Caco-2 (cell line): ENCODE results near the gene COL4A6. TPM values are rescaled to one million over a fixed set of nuclear protein-coding genes. Genes with fewer than 3 reads are reported as not detected.

Experiments
- BruUV-seq: library from RNA; stranded (reverse); fragments of 400-500 nt; replicated peaks from 2 replicates; lab custom pipeline; 2021; lab: Mats Ljungman, UMichigan
- CTCF ChIA-PET: fragments of 300-600 bp; sonication (Branson Sonifier 250); formaldehyde crosslinking; loops from one replicate; lab custom pipeline; 2022; ENCODE audit warnings: antibody characterized with exemption; lab: Charles Lee
- POLR2A ChIA-PET: fragments of 300-600 bp; sonication (Branson Sonifier 250); formaldehyde crosslinking; loops from one replicate; lab custom pipeline; 2022; ENCODE audit warnings: antibody characterized with exemption; lab: Charles Lee
- DNase-seq, 2 experiments: peaks; one replicate each; pipeline versions ENCODE4 v3.0.0 to v3.0.0-alpha.2; 2020 to 2022
- H3K27me3 ChIP-seq: replicated peaks from 2 replicates; pipeline ENCODE4 v1.6.0; 2011; ENCODE audit warnings: low read length; ENCODE audit not compliant: control insufficient read depth, insufficient read depth
- H3K36me3 ChIP-seq: 2 replicates; pipeline ENCODE4 v1.5.1; 2011; ENCODE audit warnings: low read length; ENCODE audit not compliant: control insufficient read depth, insufficient read depth
- H3K4me1 ChIP-seq: fragments of 250-450 bp; sonication (Bioruptor Pico); 2 replicates; pipeline ENCODE4 v1.5.1; 2020; ENCODE audit warnings: mild to moderate bottlenecking
- H3K4me3 ChIP-seq: 2 replicates; pipeline ENCODE4 v1.5.1; 2011; ENCODE audit warnings: low read depth, mild to moderate bottlenecking, control low read depth, low read length
- H3K9me3 ChIP-seq: fragments of 250-450 bp; sonication (Bioruptor Pico); 2 replicates; pipeline ENCODE4 v1.5.1; 2020; ENCODE audit warnings: mild to moderate bottlenecking, moderate library complexity
- H3K27ac Mint-ChIP-seq: one replicate; pipeline ENCODE4 v1.8.0; 2022; ENCODE audit warnings: mixed read lengths; ENCODE audit not compliant: unreplicated experiment
- H3K27me3 Mint-ChIP-seq: one replicate; pipeline ENCODE4 v1.8.0; 2022; ENCODE audit warnings: mixed read lengths; ENCODE audit not compliant: insufficient read depth, unreplicated experiment
- H3K36me3 Mint-ChIP-seq: one replicate; pipeline ENCODE4 v1.8.0; 2022; ENCODE audit warnings: mild to moderate bottlenecking, mixed read lengths; ENCODE audit not compliant: insufficient read depth, unreplicated experiment
- H3K4me1 Mint-ChIP-seq: one replicate; pipeline ENCODE4 v1.8.0; 2022; ENCODE audit warnings: low read depth, mixed read lengths; ENCODE audit not compliant: unreplicated experiment
- H3K4me3 Mint-ChIP-seq: one replicate; pipeline ENCODE4 v1.8.0; 2022; ENCODE audit warnings: mild to moderate bottlenecking, moderate library complexity, mixed read lengths; ENCODE audit not compliant: unreplicated experiment
- H3K9me3 Mint-ChIP-seq: one replicate; pipeline ENCODE4 v1.8.0; 2022; ENCODE audit warnings: mixed read lengths; ENCODE audit not compliant: unreplicated experiment
- CTCF ChIP-seq, 2 experiments: fragments of 200-600 bp in 1 of 2; IDR thresholded peaks; 1 replicate in 1 of 2; 2 replicates in 1 of 2; pipeline versions ENCODE4 v1.5.1 to v1.8.0; 2011 to 2022; ENCODE audit warnings: antibody characterized with exemption in 1 of 2, control low read depth in 1 of 2, inconsistent platforms in 1 of 2, low read depth in 1 of 2, low read length in 1 of 2, mild to moderate bottlenecking in 1 of 2, moderate library complexity in 1 of 2; ENCODE audit not compliant: insufficient read depth in 1 of 2, severe bottlenecking in 1 of 2, unreplicated experiment in 1 of 2
- intact Hi-C: fragments of 100-400 bp; cut with micrococcal nuclease; formaldehyde crosslinking; loops from one replicate; pipeline ENCODE4 v1.10.0; 2022; ENCODE audit not compliant: unreplicated experiment
- total RNA-seq: library from RNA; stranded (reverse); gene quantifications from 2 replicates; pipeline ENCODE4 v1.2.3, GENCODE V29; 2022

Gene COL4A6
- total RNA-seq, 1 experiment from 2014 or later = 16.0 TPM

- no peak overlapping the region for H3K4me3 ChIP-seq
- no TSS peak for BruUV-seq
- CTCF ChIA-PET = no interaction called here
- POLR2A ChIA-PET = no interaction called here
- no peak for TF ChIP-seq CTCF (IDR thresholded peaks at IDR 0.05; ENCODE audit: insufficient read depth in 1 of 2, low read depth in 1 of 2, low read length in 1 of 2, severe bottlenecking in 1 of 2, unreplicated experiment in 1 of 2)
- Mint-ChIP-seq H3K9me3 (no peaks in the 10 kb centered on the region), H3K27me3 (no peaks in the 10 kb centered on the region), H3K4me3 (no peak overlapping the region), H3K4me1 (no peaks in the 10 kb centered on the region), H3K36me3 (no peaks in the 10 kb centered on the region), H3K27ac (no peak overlapping the region)
- no peaks in the 10 kb centered on the region for H3K36me3 ChIP-seq
- no peaks in the 10 kb centered on the region for H3K9me3 ChIP-seq
- no peaks in the 10 kb centered on the region for H3K4me1 ChIP-seq
- DNase-seq = no peak
- H3K27me3 ChIP-seq = no peaks in the 10 kb centered on the region
- intact Hi-C loops = no loop called here
Measured at GRCh38 chrX:108156082-108156481, 282.1 kb downstream of the COL4A6 start.

GRCh38 chrX:108148524-108148923 is 289.7 kb downstream of the COL4A6 start:
- no peaks in the 10 kb centered on the region for H3K27me3 Mint-ChIP-seq
- ChIA-PET CTCF (no interaction called here), POLR2A (no interaction called here)
- no peak overlapping the region for H3K4me3 ChIP-seq
- H3K27ac Mint-ChIP-seq = no peak overlapping the region
- TF ChIP-seq CTCF (IDR thresholded peaks at IDR 0.05; ENCODE audit: insufficient read depth in 1 of 2, low read depth in 1 of 2, low read length in 1 of 2, severe bottlenecking in 1 of 2, unreplicated experiment in 1 of 2) = no peak
- no peak overlapping the region for H3K4me3 Mint-ChIP-seq
- DNase-seq = no peak
- no peaks in the 10 kb centered on the region for H3K36me3 Mint-ChIP-seq
- H3K4me1 ChIP-seq = no peaks in the 10 kb centered on the region
- no peaks in the 10 kb centered on the region for H3K27me3 ChIP-seq
- BruUV-seq = no TSS peak
- intact Hi-C loops = no loop called here
- H3K9me3 ChIP-seq = no peaks in the 10 kb centered on the region
- H3K36me3 ChIP-seq = no peaks in the 10 kb centered on the region
- H3K4me1 Mint-ChIP-seq = no peaks in the 10 kb centered on the region
- no peaks in the 10 kb centered on the region for H3K9me3 Mint-ChIP-seq

GRCh38 chrX:108138814-108139702 is 299.2 kb downstream of the COL4A6 start:
- CTCF ChIA-PET = interaction anchor here (0.9 kb wide), 1 partner anchor 47 kb away, joined by 3 read pairs; the partner anchor contains the start of genes ATG4A and PSMD10

More at GRCh38 chrX:108138814-108139702, 299.2 kb downstream of the COL4A6 start:
- TF ChIP-seq CTCF (IDR thresholded peaks at IDR 0.05; ENCODE audit: insufficient read depth in 1 of 2, low read depth in 1 of 2, low read length in 1 of 2, severe bottlenecking in 1 of 2, unreplicated experiment in 1 of 2) = peak in 1 of 2 experiments; percentile 7
- H3K27me3 ChIP-seq = no peaks in the 10 kb centered on the region
- no peak overlapping the region for H3K4me3 ChIP-seq
- H3K9me3 ChIP-seq = no peaks in the 10 kb centered on the region
- no peak overlapping the region for H3K4me3 Mint-ChIP-seq
- H3K4me1 Mint-ChIP-seq = no peaks in the 10 kb centered on the region
- no peaks in the 10 kb centered on the region for H3K36me3 ChIP-seq
- POLR2A ChIA-PET = no interaction called here
- no peaks in the 10 kb centered on the region for H3K4me1 ChIP-seq
- H3K27ac Mint-ChIP-seq = no peak overlapping the region
- no TSS peak for BruUV-seq
- H3K27me3 Mint-ChIP-seq = no peaks in the 10 kb centered on the region
- no peaks in the 10 kb centered on the region for H3K36me3 Mint-ChIP-seq
- no peak for DNase-seq
- intact Hi-C loops = no loop called here
- no peaks in the 10 kb centered on the region for H3K9me3 Mint-ChIP-seq
